GM18498 (cell line): Measurements from ENCODE around the gene B3GAT2.

ENCODE experiments used
- ATAC-seq: cut with Tn5 transposase; IDR thresholded peaks from one replicate; pipeline ENCODE4 v1.9.1; 2021; ENCODE audit warnings: mild to moderate bottlenecking, moderate library complexity; ENCODE audit not compliant: unreplicated experiment

Gene B3GAT2

DNA sequence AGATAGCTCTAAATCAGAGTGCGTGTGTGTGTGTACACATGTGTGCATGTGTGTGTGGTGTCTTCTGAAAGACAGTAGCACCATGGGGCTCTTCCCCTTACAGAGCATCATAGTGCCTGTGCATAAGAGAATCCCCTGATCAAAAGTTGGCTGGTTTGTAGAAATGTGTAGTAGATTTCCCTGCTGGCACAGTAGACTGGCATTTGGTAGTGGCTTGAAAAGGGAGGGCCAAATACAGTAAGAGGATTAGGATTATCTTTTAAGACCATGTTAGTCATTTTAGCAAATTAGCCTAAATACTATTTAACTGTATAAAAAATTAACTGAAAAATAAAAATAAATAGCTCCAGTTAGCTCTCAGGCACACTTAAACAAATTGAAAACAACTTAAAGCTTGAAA is 112.6 kb downstream of the B3GAT2 start:
- no peak for ATAC-seq

DNA sequence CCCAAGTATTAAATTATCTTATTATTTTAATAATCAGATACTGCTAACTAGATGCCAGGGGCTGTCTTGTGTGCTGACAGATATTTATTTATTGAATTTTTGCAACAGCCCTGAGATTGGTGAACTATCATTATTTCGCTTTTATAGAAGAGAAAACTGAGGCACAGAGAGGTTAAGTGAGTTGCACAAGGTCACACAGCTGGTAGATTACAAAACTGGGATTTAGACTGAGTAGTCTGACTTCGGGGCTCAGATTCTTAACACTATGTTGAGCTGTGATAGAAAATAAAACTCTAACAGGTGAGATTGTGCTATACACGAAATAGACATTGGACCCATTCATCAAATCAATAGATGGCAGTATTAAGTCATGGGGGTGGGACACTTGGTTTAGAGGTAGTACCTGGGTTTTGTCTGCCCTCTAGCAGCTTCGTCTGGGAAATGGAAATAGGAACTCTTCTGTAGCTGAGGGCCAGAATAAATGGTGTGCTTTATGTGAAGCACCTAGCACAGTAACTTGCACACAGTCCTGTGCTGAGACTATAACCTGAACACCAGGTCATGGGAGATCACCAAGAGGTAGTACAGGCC is 113.4 kb downstream of the B3GAT2 start:
- no peak for ATAC-seq

DNA sequence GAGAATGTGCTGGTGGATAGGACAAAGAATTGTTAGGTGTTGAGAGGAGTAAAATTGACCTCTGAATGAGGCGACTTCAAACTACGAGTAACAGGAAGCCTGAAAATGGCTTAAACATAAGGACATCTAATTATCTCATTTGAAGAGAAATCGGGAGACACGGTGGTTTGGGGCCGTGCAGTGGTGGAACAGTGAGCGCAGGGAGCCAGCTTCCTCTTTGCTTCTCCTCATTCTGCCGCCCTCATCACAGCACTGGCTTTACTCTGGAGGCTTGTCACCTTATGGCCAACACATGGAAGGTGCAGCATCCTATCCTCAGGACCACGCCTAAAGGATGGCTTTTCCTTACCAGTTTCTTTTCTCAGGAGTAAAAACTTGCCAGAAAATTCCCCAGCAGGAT is 114.3 kb downstream of the B3GAT2 start:
- ATAC-seq: no peak

DNA sequence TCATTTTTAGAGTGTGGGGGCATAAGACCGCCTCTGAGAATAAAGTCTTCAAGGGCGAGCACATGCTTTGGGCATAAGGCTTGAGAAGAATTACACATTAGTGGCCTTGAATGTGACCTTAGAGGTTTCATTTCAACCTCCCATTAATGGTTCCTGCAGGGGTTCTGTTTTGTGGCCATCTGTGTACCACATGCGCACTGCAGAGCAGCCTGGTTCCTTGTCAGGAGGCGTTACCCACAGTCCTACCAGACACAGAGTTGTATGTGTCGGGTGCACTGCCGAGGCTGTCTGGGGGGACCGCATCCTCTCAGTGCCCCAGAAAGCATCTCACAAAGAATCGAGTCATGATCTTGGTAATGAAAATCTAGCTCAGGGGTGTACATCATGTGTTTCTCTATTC is 115.7 kb downstream of the B3GAT2 start:
- ATAC-seq: no peak

DNA sequence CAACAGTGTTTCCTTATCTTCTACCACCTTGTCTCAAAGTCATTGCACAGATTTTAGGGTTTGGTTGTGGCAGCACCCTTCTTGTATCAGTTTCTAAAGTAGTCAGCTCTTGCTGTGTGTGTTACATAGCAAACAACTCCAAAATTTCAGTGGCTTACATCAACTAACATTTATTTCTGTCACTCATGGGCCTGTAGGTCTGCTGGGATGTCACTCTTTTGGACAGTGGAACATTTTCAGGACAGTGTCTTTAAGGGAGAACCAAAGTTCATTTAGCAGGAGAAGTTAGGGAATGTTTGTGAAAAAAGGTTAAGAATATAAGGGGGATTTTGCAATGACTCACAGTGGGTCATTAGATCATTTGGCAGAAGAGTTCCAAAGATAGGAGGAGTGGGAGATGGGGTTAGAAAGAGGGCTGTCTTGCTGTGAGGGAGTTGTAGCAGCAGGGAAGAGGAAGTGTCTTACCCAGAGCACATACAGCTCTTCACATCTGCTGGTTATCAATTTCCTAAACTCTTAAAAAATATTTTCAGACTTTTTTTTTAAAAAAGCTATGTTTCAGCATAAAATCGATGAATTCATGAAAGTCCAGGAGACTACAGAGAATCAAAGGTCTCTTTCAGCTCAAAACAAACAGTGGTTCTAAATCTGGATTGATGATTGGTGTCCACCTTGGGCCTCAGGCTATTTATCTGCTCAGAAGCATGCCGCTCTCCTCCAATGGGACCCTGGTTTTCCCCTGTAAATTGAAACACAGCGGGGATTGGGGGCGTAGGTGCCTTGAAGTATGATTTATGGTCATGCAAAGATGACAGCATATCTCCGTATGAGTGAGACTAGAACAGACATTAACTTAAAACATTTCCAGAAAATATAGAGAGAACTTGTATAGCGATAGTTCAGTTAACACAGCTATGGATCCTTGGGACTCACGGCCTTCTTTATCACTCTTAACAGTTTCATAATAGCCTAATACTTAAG is 117.3 kb downstream of the B3GAT2 start:
- no peak for ATAC-seq

DNA sequence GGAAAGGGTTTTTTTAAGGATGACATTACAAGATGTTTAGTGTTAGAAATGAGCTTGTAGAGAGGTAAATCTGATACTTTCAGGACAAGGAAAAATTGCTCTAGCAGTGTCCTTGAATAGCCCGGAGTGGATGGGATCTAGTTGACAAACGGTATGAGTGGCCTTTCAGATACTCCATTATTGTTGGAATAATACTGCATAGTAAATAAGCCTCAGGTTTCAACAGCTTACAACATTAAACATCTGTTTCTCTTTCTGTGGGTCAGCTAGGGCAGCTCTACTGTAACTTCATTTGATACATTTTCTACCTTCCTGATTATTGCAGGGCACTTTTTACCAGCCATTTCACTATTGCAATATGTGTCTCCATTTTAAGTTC is 118.0 kb downstream of the B3GAT2 start:
- no peak for ATAC-seq

DNA sequence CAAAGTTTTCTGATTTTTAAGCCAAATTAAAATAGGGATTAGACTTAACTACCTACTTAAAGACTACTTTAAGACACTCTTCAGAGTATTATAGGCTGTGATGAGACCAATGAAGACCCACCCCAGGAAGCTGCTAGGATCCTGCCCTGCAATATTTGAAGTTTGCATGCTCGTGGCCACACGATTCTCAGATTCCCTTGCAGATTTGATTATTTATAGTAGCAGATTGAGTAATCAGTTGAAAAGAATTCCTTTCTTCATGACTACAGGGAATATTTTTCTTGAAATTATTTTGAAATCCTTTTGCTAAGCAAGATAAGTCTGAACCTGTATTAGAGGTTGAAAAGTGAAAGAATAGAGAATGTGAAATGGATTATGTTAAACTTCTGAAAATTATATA is 122.3 kb downstream of the B3GAT2 start:
- no peak for ATAC-seq

DNA sequence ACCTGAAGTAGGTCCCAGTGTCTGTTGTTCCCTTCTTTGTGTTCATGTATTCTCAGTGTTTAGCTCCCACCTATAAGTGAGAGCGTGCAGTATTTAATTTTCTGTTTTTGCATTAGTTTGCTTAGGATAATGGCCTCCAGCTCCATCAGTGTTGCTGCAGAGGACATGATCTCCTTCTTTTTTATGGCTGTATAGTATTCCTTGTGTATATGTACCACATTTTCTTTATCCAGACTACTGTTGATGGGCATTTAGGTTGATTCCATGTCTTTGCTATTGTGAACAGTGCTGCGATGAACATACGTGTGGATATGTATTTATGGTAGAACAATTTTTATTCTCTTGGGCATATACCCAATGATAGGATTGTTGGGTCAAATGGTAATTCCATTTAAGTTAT is 125.4 kb downstream of the B3GAT2 start:
- no peak for ATAC-seq

DNA sequence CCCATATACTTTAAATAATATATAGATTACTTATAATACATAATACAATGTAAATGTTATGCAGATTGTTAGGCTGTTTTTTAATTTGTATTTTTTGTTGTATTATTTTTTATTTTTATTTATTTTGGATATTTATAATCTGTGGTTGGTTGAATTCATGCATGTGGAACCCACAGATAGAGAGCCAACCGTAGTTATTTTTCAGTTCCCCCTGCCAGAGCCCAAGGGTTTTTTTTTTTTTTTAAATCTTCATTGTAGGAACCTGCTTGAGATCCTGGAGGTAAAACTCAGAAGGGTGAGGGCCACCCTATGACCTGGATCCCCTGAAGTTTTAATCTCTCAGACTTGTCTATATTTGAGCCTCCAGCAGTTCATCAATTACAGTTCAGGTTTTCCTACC is 133.2 kb downstream of the B3GAT2 start:
- ATAC-seq: no peak

DNA sequence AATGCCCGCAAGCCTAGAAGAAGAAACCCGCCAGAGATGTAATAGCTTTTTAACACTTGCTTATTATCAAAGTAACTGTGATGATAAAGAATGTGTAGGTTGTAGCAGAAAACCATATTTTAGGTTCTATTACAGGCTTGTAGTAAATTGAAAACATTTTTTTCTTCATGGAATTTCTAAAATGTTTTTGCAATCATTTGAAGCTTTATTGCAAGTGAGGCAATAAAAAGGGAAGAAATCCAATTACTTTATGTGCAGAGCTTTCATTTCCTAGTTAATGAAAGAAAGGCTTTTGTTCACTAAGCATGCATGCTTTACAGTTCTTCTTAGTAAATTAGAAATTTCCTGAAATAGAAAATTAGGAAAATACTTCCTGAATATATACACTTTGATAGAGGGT is 135.1 kb downstream of the B3GAT2 start:
- ATAC-seq: no peak

DNA sequence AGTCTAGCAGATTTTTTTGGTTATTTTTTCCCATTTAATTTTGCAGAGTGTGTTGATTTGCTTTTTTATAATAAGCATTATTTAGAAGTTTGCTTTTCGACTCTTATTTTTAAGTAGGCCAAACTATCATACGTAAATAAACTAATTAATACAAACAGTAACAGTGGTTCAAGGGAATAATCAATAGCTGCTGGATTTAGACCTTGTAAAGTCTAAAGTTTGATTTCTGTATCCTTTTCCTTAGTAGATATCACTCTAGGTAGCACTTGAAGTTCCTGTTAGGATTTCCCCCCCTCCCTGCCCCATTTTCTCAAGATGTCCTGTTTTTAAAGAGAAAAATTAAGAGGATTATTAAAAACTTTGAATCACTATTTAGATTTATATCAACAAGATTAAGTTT is 136.1 kb downstream of the B3GAT2 start:
- ATAC-seq: no peak

DNA sequence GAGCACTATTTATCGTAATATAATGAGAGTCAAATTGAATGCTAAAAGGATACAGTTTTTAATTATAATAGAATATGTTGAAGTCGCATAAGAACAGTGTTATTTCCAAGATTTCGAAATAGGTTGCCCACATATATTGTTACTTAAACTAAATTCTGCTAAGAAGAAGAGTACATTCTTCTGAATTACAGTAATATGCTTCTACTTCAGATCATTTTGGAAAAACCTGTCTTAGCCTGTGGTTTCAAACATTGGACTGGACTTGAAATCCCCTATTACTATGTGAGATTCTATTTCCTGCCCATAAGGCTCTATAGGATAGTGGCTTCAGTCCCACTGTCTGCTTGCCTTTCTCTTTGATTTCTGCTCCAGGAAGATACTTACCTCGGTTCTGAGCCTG is 137.2 kb downstream of the B3GAT2 start:
- ATAC-seq: no peak

DNA sequence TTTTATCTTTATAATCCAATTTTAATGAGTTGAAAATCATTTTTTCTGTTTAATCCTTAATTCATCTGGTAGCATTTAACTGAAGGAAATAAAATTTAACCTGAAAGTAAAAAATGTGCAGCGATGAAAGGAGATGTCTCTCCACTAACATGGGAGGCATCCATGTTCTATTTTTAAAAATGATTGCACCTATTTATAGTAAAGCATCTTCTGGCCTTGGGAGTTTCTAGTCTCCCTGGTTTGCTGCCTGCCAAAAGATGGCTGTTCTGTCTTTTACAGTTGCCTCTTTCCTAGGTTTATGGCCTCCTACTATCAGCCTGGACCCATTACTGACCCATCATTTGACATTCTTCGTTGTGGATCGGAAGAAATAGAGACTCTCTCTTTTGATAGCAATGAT is 143.0 kb downstream of the B3GAT2 start:
- ATAC-seq: no peak

DNA sequence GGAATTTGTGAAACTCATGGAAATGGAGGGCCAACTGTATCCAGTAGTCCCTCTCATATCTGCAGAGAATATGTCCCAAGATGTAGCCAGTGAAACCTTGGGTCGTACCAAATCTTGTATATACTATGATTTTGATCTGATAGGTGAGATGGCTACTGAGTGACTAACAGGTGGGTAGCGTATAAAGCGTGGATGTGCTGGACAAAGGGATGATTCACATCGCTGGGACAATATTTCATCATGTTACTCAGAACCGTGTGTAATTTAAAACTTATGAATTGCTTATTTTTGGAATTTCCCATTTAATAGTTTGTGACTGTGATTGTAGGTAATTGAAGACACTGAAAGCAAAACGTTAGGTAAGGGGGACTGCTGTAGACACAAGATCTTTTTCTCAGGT is 145.1 kb downstream of the B3GAT2 start:
- no peak for ATAC-seq
